Mammary epithelial cell (primary cell): ENCODE measurements around the gene SOX5.

ENCODE experiments used
- CTCF ChIP-seq, 2 donors: IDR thresholded peaks in 1 of 2; conservative IDR thresholded peaks in 1 of 2; 2 replicates each; pipeline ENCODE4 v1.5.1; 2011 to 2012; ENCODE audit warnings: inconsistent platforms in 2 of 2, low read length in 2 of 2, mild to moderate bottlenecking in 2 of 2, control low read depth in 1 of 2, low read depth in 1 of 2; ENCODE audit not compliant: insufficient read depth in 1 of 2; ENCODE audit errors: extremely low read depth in 1 of 2
- EZH2 ChIP-seq: IDR thresholded peaks from 2 replicates; pipeline ENCODE4 v1.6.1; 2012; ENCODE audit warnings: low read length, inconsistent platforms, borderline replicate concordance

GRCh38 chr12:23731493-23731892, 218.0 kb downstream of the SOX5 start:
- TF ChIP-seq CTCF (conservative IDR thresholded peaks at IDR 0.05 in 1 of 2, IDR thresholded peaks at IDR 0.05 in 1 of 2; ENCODE audit: extremely low read depth in 1 of 2, insufficient read depth in 1 of 2, low read depth in 1 of 2, low read length in 2 of 2): no peak
- TF ChIP-seq EZH2: no peak
